Measurements from ENCODE around the gene PPARGC1A. TPM values are rescaled to one million over a fixed set of nuclear protein-coding genes. Genes with fewer than 3 reads are reported as not detected.

PPARGC1A gene
- total and polyA plus RNA-seq, 8 donors, result 3.8 to 9.2 (median 5.1) TPM

DNA sequence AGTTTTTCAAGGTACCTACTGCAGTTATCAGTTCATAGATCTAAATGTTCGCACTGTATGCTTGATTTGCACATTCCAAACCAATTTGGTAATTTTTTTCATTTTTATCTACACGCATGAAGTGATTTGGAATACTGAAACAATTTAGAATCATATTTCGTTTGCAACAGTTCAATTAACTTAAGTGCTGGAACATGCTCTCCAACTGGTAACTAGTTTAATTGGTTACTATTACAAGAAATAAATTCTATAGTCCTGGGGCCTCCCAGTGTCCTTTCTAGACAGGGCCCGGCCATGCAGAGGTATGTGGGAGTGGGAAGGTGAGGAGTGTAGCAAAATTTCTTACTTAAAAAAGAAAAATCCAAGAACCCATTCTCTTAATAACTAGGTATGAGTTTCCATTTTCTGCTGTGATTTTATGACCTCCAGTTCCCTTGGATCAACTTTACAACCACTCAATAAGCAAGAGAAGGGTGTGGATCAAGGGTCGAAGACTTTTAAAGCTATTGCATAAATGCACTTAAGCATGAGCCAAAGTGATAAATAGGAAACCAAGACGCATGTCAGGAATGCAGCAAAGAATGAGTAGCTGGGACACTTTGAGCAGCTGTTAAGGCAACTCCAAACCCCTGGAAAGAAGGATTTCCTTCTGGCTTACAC is 106.9 kb downstream of the PPARGC1A start:
- no peak for DNase-seq
- TF ChIP-seq, protein P1, sequence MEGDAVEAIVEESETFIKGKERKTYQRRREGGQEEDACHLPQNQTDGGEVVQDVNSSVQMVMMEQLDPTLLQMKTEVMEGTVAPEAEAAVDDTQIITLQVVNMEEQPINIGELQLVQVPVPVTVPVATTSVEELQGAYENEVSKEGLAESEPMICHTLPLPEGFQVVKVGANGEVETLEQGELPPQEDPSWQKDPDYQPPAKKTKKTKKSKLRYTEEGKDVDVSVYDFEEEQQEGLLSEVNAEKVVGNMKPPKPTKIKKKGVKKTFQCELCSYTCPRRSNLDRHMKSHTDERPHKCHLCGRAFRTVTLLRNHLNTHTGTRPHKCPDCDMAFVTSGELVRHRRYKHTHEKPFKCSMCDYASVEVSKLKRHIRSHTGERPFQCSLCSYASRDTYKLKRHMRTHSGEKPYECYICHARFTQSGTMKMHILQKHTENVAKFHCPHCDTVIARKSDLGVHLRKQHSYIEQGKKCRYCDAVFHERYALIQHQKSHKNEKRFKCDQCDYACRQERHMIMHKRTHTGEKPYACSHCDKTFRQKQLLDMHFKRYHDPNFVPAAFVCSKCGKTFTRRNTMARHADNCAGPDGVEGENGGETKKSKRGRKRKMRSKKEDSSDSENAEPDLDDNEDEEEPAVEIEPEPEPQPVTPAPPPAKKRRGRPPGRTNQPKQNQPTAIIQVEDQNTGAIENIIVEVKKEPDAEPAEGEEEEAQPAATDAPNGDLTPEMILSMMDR (IDR thresholded peaks at IDR 0.05), result no peak
- ATAC-seq, result peak; percentile 38
- H3K27me3 ChIP-seq, result no peaks in the 10 kb centered on the region
- H3K36me3 ChIP-seq, result no peaks in the 10 kb centered on the region
- H3K27ac ChIP-seq, result no peak overlapping the region
- no peaks in the 10 kb centered on the region for H3K4me1 ChIP-seq
- intact Hi-C loops (cut with DNase I), result no loop called here
- peaks cover 0 to 2% of the 10 kb centered on the region in 2 donors for H3K9me3 ChIP-seq
- no peak overlapping the region for H3K4me3 ChIP-seq

DNA sequence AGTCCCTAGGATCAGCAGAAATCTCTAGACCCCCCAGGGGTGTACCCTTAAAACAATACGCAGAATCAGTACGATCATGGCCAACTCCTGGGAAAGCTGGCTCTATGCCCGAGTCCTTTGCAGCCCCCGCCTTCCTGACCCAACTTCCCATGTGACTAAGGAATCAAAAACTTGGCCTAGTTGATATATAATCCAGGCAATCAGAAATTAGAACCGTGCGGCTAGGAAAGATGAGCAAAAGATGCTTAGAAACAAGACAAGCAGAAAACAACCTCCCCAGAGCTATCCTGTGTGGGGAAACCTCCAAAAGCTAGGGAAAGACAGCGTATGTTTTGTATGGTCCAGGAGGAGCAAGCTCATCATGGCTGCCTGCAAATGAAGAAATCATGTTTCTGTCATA is 110.0 kb downstream of the PPARGC1A start:
- DNase-seq, result peak in 1 of 4 donors; percentile 17
- intact Hi-C loops (cut with DNase I), result no loop called here
- no peak overlapping the region for H3K27ac ChIP-seq
- no peak overlapping the region for H3K4me3 ChIP-seq
- no peaks in the 10 kb centered on the region for H3K27me3 ChIP-seq
- no peaks in the 10 kb centered on the region for H3K36me3 ChIP-seq
- H3K9me3 ChIP-seq, result peaks cover 0 to 2% of the 10 kb centered on the region in 2 donors
- no peak for ATAC-seq
- TF ChIP-seq, protein P1 (IDR thresholded peaks at IDR 0.05), result no peak
- no peaks in the 10 kb centered on the region for H3K4me1 ChIP-seq

DNA sequence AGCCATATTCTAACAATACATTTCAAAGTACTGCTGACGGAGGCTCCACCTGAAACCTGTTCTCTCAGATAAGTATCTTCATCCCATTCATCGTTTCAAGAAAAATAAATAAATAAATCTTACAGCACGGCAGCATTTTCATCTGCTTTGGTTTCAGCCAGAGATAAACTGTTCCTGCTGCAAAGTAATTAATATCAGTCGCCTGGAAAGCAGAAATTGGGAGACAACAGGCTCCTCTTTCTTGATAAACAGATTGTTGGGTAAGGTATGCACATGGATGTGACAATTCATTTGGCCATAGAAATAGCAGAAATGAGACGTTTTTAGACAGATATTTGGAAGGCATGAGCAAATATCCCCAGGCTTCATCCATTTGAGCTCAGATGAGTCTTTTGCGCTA is 110.4 kb downstream of the PPARGC1A start:
- no peaks in the 10 kb centered on the region for H3K4me1 ChIP-seq
- TF ChIP-seq, protein P1 (IDR thresholded peaks at IDR 0.05), result no peak

DNA sequence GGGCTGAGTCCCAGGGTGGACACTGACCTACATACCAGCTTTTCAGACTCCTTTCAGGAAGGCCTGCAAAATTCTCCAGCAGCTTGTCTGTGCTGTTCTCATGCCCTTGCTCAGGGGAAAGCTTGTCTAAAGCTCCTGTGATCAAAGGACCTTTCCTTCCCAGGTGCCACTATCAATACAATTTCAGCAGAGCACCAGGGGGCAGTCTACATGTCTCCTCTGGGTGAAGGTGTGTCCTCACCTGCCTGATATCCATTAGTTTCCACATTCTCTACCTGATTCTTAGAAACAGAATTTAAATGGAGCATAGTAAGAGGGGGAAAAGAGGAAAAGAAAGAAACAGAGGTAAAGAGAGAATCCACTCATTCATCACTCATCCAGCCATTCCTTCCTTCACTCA is 114.2 kb downstream of the PPARGC1A start:
- no peak for DNase-seq
- no peaks in the 10 kb centered on the region for H3K4me1 ChIP-seq
- no peaks in the 10 kb centered on the region for H3K27me3 ChIP-seq
- peak; percentile 66 for ATAC-seq
- intact Hi-C loops (cut with DNase I), result no loop called here
- TF ChIP-seq, protein P1 (IDR thresholded peaks at IDR 0.05), result no peak
- no peaks in the 10 kb centered on the region for H3K9me3 ChIP-seq
- no peaks in the 10 kb centered on the region for H3K36me3 ChIP-seq
- H3K27ac ChIP-seq, result no peak overlapping the region
- H3K4me3 ChIP-seq, result no peak overlapping the region

More for the DNA sequence above, 110.4 kb downstream of the PPARGC1A start:
- Histone ChIP-seq H3K27ac (no peak overlapping the region), H3K4me3 (no peak overlapping the region), H3K27me3 (no peaks in the 10 kb centered on the region), H3K9me3 (peaks cover 0 to 2% of the 10 kb centered on the region in 2 donors), H3K36me3 (no peaks in the 10 kb centered on the region)
- intact Hi-C loops (cut with DNase I), result no loop called here
- ATAC-seq (no peak), DNase-seq (no peak)

DNA sequence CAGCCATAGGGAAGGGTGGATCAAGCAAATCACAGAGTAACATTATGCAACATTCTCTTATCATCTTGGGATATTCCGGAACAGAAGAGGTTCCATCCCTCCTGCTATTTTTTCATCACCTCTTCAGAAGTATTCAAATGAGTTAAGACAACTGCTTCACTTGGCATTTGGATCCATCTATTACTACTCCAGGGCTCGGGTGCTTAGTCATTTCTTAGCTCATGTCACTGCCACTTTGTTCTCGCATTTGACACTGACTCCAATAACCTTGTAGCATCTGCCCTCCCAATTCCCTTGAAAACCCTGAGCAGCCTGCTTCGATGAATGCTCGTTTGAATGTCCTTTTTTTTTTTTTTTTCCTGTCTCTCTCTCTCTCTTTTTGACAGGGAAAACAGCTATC is 114.9 kb downstream of the PPARGC1A start:
- TF ChIP-seq, protein P1 (IDR thresholded peaks at IDR 0.05), result no peak
- intact Hi-C loops (cut with DNase I), result no loop called here
- H3K9me3 ChIP-seq, result no peaks in the 10 kb centered on the region
- DNase-seq, result no peak
- H3K4me3 ChIP-seq, result no peak overlapping the region
- ATAC-seq, result no peak
- H3K27ac ChIP-seq, result no peak overlapping the region
- H3K4me1 ChIP-seq, result no peaks in the 10 kb centered on the region
- H3K36me3 ChIP-seq, result no peaks in the 10 kb centered on the region
- no peaks in the 10 kb centered on the region for H3K27me3 ChIP-seq
